ENCODE results near the gene DHCR7. TPM values are rescaled to one million over a fixed set of nuclear protein-coding genes. Genes with fewer than 3 reads are reported as not detected.

The DHCR7 gene
- total RNA-seq, 1 donor from 2014 or later = 140 TPM

DNA sequence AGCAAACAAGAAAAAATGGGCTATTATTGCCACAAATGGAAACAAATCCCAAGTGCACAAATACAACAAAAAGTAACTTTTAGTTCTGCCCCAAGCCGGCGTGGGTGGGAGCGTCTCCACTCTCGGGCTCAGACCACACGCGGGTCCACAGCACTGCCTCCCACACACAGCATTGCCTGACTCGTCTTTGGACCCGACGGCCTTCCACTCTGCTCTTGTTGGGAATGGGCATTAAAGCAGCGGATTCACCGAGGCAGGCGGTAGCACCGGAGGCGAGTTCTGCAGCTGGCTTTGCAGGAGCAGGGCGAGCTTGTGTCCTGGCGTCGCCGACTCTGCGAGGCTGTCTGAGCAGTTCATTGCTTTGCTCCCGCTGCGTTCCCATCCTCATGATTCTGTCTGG lies 27.8 kb upstream of the DHCR7 start:
- H3K27ac Mint-ChIP-seq = no peak overlapping the region
- DNase-seq (ENCODE audit: low spot score, unreplicated experiment) = no peak
- peaks cover 23% of the 10 kb centered on the region for H3K36me3 Mint-ChIP-seq (ENCODE audit: insufficient read depth)
- TF ChIP-seq, protein P1, sequence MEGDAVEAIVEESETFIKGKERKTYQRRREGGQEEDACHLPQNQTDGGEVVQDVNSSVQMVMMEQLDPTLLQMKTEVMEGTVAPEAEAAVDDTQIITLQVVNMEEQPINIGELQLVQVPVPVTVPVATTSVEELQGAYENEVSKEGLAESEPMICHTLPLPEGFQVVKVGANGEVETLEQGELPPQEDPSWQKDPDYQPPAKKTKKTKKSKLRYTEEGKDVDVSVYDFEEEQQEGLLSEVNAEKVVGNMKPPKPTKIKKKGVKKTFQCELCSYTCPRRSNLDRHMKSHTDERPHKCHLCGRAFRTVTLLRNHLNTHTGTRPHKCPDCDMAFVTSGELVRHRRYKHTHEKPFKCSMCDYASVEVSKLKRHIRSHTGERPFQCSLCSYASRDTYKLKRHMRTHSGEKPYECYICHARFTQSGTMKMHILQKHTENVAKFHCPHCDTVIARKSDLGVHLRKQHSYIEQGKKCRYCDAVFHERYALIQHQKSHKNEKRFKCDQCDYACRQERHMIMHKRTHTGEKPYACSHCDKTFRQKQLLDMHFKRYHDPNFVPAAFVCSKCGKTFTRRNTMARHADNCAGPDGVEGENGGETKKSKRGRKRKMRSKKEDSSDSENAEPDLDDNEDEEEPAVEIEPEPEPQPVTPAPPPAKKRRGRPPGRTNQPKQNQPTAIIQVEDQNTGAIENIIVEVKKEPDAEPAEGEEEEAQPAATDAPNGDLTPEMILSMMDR (IDR thresholded peaks at IDR 0.05; ENCODE audit: unreplicated experiment) = no peak
- no peaks in the 10 kb centered on the region for H3K9me3 Mint-ChIP-seq (ENCODE audit: low read depth)
- peaks cover 3% of the 10 kb centered on the region for H3K4me1 Mint-ChIP-seq (ENCODE audit: low read depth)
- H3K27me3 Mint-ChIP-seq = no peaks in the 10 kb centered on the region
- no peak overlapping the region for H3K4me3 Mint-ChIP-seq (ENCODE audit: low read depth)

DNA sequence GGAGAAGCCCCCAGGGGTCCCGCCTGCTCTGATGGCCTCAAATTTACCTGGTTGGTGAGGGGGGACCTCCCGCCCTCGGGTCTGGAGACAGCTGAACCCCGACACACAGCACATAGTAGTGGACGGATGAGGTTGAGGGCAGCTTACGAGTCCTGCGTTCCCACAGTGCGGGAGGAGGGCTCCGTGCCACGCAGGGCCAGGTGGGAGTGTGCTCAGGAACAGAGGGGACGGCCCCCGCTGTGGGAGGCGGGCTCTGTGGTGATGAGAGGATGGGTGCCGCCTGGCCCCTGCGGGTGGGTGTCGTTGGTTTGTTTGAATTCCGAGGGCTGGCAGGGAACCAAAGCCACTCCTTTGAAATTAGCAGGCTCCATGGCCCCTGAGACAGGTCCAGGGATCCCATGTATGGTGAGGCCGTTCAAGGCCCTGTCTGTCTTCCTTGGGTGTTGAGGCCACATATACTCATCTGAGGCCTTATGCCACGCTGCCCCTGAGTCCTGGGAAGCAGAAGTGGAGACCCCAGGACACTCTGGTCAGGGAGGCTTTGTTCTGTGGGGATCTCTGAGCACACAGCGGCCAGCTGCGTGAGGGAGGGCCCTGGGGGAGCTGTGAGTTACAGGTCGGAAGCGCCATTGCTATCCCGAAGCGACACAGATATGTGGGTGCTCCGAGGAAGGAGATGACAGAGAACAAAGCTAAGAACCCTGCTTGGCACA lies 26.7 kb upstream of the DHCR7 start:
- Mint-ChIP-seq H3K36me3 (ENCODE audit: insufficient read depth) (peaks cover 21% of the 10 kb centered on the region), H3K9me3 (ENCODE audit: low read depth) (no peaks in the 10 kb centered on the region), H3K4me3 (ENCODE audit: low read depth) (no peak overlapping the region), H3K27me3 (no peaks in the 10 kb centered on the region), H3K4me1 (ENCODE audit: low read depth) (peaks cover 5% of the 10 kb centered on the region), H3K27ac (no peak overlapping the region)
- no peak for DNase-seq (ENCODE audit: low spot score, unreplicated experiment)
- TF ChIP-seq, protein P1 (IDR thresholded peaks at IDR 0.05; ENCODE audit: unreplicated experiment) = no peak

DNA sequence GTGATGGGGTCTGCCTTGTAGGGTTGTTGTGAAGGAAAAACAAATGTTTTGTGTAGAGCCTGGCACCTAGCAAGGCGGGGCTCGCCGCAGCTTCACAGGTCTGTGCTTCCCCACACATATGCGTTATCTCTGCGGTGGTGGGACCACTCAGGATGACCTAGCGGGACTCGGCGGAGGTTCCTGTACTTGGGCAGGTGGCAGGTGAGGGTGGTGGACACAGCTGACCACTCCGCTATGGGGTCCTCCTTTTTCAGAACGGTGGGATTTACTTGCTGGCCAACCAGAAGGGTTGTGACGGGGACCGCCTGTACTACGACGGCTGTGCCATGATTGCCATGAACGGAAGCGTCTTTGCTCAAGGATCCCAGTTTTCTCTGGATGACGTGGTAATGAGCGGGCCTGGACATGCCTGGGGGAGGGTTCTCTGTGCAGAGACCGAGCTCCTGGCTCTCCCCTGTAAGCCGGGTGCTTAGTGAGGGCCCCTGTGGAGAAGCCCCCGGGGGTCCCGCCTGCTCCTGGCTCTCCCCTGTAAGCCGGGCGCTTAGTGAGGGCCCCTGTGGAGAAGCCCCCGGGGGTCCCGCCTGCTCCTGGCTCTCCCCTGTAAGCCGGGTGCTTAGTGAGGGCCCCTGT lies 26.1 kb upstream of the DHCR7 start:
- H3K4me3 Mint-ChIP-seq (ENCODE audit: low read depth) = no peak overlapping the region
- H3K4me1 Mint-ChIP-seq (ENCODE audit: low read depth) = peaks cover 5% of the 10 kb centered on the region
- DNase-seq (ENCODE audit: low spot score, unreplicated experiment) = no peak
- H3K27me3 Mint-ChIP-seq = no peaks in the 10 kb centered on the region
- TF ChIP-seq, protein P1 (IDR thresholded peaks at IDR 0.05; ENCODE audit: unreplicated experiment) = no peak
- H3K27ac Mint-ChIP-seq = no peak overlapping the region
- H3K9me3 Mint-ChIP-seq (ENCODE audit: low read depth) = no peaks in the 10 kb centered on the region
- H3K36me3 Mint-ChIP-seq (ENCODE audit: insufficient read depth) = peaks cover 17% of the 10 kb centered on the region

DNA sequence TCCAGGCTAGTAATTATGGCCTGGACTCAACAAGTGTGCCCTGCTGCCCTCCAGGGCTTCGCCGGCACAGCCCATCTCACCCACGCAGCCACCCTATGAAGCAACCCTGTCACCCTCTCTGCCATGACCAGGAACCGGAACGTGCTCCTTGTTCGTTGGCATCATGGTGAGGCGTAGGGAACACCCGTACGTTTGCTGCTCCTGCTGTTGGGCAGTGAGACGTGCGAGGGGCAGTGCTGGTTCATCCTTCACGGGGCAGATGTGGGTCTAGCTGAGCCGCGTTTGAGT lies 25.5 kb upstream of the DHCR7 start:
- Mint-ChIP-seq H3K27me3 (no peaks in the 10 kb centered on the region), H3K4me3 (ENCODE audit: low read depth) (no peak overlapping the region), H3K27ac (no peak overlapping the region), H3K9me3 (ENCODE audit: low read depth) (peaks cover 3% of the 10 kb centered on the region), H3K4me1 (ENCODE audit: low read depth) (peaks cover 5% of the 10 kb centered on the region), H3K36me3 (ENCODE audit: insufficient read depth) (peaks cover 22% of the 10 kb centered on the region)
- DNase-seq (ENCODE audit: low spot score, unreplicated experiment) = no peak
- TF ChIP-seq, protein P1 (IDR thresholded peaks at IDR 0.05; ENCODE audit: unreplicated experiment) = no peak

DNA sequence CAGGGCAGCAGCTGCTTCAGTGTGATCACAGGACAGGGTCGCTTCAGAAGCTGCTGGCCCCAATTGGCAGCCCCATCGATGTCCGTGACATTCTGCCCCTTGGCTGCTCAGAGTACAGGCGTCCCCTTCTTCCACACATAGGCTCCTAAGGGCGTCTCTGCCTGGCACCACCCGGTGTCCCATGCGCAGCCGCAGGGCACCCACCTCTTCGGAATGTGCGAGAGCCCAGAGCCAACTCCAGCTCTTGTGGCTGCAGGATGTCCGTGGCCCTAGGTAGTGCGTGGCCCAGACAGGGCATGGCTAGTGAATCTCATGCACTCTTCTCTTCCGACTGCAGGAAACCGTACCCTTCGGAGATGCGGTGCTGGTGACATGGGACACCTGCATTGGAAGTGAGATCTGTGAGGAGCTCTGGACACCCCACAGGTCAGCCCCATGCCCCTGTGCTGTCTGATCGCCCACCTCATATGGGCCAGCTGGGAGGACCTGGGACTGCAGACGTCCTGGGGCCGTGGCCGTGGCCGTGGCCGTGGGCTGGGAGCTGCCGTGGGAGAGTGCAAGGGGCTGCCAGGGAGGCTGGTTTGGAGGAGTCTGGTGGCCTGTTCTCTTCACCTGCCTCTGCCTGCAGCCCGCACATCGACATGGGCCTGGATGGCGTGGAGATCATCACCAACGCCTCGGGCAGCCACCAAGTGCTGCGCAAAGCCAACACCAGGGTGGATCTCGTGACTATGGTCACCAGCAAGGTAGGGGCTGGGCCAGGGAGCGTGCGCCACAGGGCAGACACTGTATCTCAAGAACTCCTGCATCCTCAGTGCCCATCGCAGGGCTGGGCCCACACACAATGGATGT lies 25.0 kb upstream of the DHCR7 start:
- no peak overlapping the region for H3K4me3 Mint-ChIP-seq (ENCODE audit: low read depth)
- TF ChIP-seq, protein P1 (IDR thresholded peaks at IDR 0.05; ENCODE audit: unreplicated experiment) = no peak
- no peaks in the 10 kb centered on the region for H3K27me3 Mint-ChIP-seq
- H3K4me1 Mint-ChIP-seq (ENCODE audit: low read depth) = peaks cover 5% of the 10 kb centered on the region
- no peak for DNase-seq (ENCODE audit: low spot score, unreplicated experiment)
- peaks cover 27% of the 10 kb centered on the region for H3K36me3 Mint-ChIP-seq (ENCODE audit: insufficient read depth)
- H3K9me3 Mint-ChIP-seq (ENCODE audit: low read depth) = peaks cover 7% of the 10 kb centered on the region
- no peak overlapping the region for H3K27ac Mint-ChIP-seq

Data from progenitor cell of endocrine pancreas (in vitro differentiated cells).